Fibroblast of lung (primary cell): Measurements from ENCODE around the gene LRP10. TPM values are rescaled to one million over a fixed set of nuclear protein-coding genes. Genes with fewer than 3 reads are reported as not detected.

Experiments used
- DNase-seq, 2 donors: peaks; one replicate each; pipeline versions ENCODE4 v3.0.0 to v3.0.0-alpha.2; 2010; ENCODE audit warnings: low read depth in 2 of 2
- H2AFZ ChIP-seq: 2 replicates; pipeline ENCODE4 v1.5.1; 2012; ENCODE audit warnings: low read length, control low read depth, inconsistent platforms
- H3K27ac ChIP-seq: 2 replicates; pipeline ENCODE4 v1.5.1; 2011; ENCODE audit warnings: low read length, control low read depth; ENCODE audit not compliant: insufficient read depth
- H3K27me3 ChIP-seq: 2 replicates; pipeline ENCODE4 v1.5.1; 2011; ENCODE audit warnings: mild to moderate bottlenecking, low read length; ENCODE audit not compliant: control insufficient read depth, insufficient read depth
- H3K36me3 ChIP-seq: 2 replicates; pipeline ENCODE4 v1.5.1; 2011; ENCODE audit warnings: low read length; ENCODE audit not compliant: control insufficient read depth, insufficient read depth
- H3K4me1 ChIP-seq: 2 replicates; pipeline ENCODE4 v1.5.1; 2011; ENCODE audit warnings: low read length; ENCODE audit not compliant: control insufficient read depth, insufficient read depth; ENCODE audit errors: extremely low read depth
- H3K4me2 ChIP-seq: 2 replicates; pipeline ENCODE4 v1.5.1; 2011; ENCODE audit warnings: low read length, control low read depth; ENCODE audit not compliant: insufficient read depth; ENCODE audit errors: extremely low read depth
- H3K4me3 ChIP-seq, 4 experiments: fragments of 200-600 bp in 1 of 4; sonication (generic) in 1 of 4; replicated peaks in 1 of 4; 2 replicates each; pipeline ENCODE4 v1.5.1; 2011 to 2016; ENCODE audit warnings: low read length in 4 of 4, low read depth in 3 of 4, mild to moderate bottlenecking in 3 of 4, control low read depth in 2 of 4, inconsistent platforms in 1 of 4, mixed read lengths in 1 of 4; ENCODE audit not compliant: insufficient read depth in 1 of 4; ENCODE audit errors: control extremely low read depth in 1 of 4
- H3K79me2 ChIP-seq: 2 replicates; pipeline ENCODE4 v1.5.1; 2012; ENCODE audit warnings: mild to moderate bottlenecking, low read length, inconsistent platforms; ENCODE audit not compliant: control insufficient read depth, insufficient read depth
- H3K9ac ChIP-seq: 2 replicates; pipeline ENCODE4 v1.5.1; 2011; ENCODE audit warnings: mild to moderate bottlenecking, low read length, control low read depth; ENCODE audit not compliant: insufficient read depth
- H3K9me3 ChIP-seq: 2 replicates; pipeline ENCODE4 v1.5.1; 2012; ENCODE audit warnings: low read depth, low read length; ENCODE audit not compliant: control insufficient read depth, insufficient read depth
- H4K20me1 ChIP-seq: 2 replicates; pipeline ENCODE4 v1.5.1; 2011; ENCODE audit warnings: low read length; ENCODE audit not compliant: control insufficient read depth, insufficient read depth; ENCODE audit errors: extremely low read depth
- EZH2 ChIP-seq: IDR thresholded peaks from 2 replicates; pipeline ENCODE4 v1.5.1; 2012; ENCODE audit warnings: low read length, control low read depth, mild to moderate bottlenecking; ENCODE audit errors: missing control alignments
- polyA plus RNA-seq, 2 donors: library from polyadenylated mRNA; depleted of rRNA in 1 of 2; stranded (reverse) in 1 of 2; unstranded in 1 of 2; fragments of >200 nt; gene quantifications; 2 replicates each; pipeline ENCODE4 v1.2.1, GENCODE V29; 2011 to 2012; ENCODE audit warnings: missing spikeins in 1 of 2
- total RNA-seq: library from RNA; depleted of rRNA; stranded (reverse); fragments of >200 nt; gene quantifications from 2 replicates; pipeline ENCODE4 v1.2.1, GENCODE V29; 2014
- TF ChIP-seq, protein P1 (sequence below), 2 donors: IDR thresholded peaks in 1 of 2; conservative IDR thresholded peaks in 1 of 2; 1 replicate in 1 of 2; 2 replicates in 1 of 2; pipeline ENCODE4 v1.5.1; 2011 to 2012; ENCODE audit warnings: low read length in 2 of 2, control low read depth in 1 of 2, inconsistent platforms in 1 of 2, low read depth in 1 of 2, mild to moderate bottlenecking in 1 of 2

LRP10 gene
- total and polyA plus RNA-seq, 2 donors (not counting 1 experiment from before 2014, with no cell fraction given): 95.5 to 130 TPM

GRCh38 chr14:22903742-22904087 lies 32.2 kb downstream of the LRP10 start:
- H3K4me1 ChIP-seq: peaks cover 5% of the 10 kb centered on the region
- no peak overlapping the region for H3K4me2 ChIP-seq
- no peaks in the 10 kb centered on the region for H3K9me3 ChIP-seq
- no peaks in the 10 kb centered on the region for H3K27me3 ChIP-seq
- H3K36me3 ChIP-seq: peaks cover 27% of the 10 kb centered on the region
- no peak overlapping the region for H3K9ac ChIP-seq
- DNase-seq: no peak
- no peak for TF ChIP-seq EZH2
- TF ChIP-seq, protein P1, sequence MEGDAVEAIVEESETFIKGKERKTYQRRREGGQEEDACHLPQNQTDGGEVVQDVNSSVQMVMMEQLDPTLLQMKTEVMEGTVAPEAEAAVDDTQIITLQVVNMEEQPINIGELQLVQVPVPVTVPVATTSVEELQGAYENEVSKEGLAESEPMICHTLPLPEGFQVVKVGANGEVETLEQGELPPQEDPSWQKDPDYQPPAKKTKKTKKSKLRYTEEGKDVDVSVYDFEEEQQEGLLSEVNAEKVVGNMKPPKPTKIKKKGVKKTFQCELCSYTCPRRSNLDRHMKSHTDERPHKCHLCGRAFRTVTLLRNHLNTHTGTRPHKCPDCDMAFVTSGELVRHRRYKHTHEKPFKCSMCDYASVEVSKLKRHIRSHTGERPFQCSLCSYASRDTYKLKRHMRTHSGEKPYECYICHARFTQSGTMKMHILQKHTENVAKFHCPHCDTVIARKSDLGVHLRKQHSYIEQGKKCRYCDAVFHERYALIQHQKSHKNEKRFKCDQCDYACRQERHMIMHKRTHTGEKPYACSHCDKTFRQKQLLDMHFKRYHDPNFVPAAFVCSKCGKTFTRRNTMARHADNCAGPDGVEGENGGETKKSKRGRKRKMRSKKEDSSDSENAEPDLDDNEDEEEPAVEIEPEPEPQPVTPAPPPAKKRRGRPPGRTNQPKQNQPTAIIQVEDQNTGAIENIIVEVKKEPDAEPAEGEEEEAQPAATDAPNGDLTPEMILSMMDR (conservative IDR thresholded peaks at IDR 0.05 in 1 of 2, IDR thresholded peaks at IDR 0.05 in 1 of 2; ENCODE audit: low read depth in 1 of 2, low read length in 2 of 2): no peak
- H3K4me3 ChIP-seq: no peak overlapping the region
- H4K20me1 ChIP-seq: no peaks in the 10 kb centered on the region
- no peak overlapping the region for H3K27ac ChIP-seq
- H3K79me2 ChIP-seq: no peaks in the 10 kb centered on the region
- no peak overlapping the region for H2AFZ ChIP-seq

DNA sequence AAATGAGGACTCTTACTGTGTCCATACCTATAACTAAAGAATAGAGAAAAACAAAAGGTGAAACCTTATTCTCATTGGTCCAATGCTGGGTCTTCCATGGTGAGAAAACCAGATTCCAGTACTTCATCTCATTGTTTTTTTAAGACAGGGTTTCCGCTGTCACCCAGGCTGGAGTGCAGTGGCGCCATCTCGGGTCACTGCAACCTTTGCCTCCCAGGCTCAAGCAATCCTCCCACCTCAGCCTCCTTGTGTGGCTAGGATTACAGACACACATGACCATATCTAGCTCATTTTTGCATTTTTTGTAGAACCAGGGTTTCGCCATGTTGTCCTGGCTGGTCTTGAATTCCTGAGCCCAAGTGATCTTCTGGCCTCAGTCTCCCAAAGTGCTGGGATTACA lies 34.1 kb downstream of the LRP10 start:
- H3K4me1 ChIP-seq: no peaks in the 10 kb centered on the region
- no peak for DNase-seq
- H4K20me1 ChIP-seq: no peaks in the 10 kb centered on the region
- H2AFZ ChIP-seq: no peak overlapping the region
- H3K9me3 ChIP-seq: no peaks in the 10 kb centered on the region
- H3K79me2 ChIP-seq: no peaks in the 10 kb centered on the region
- no peaks in the 10 kb centered on the region for H3K27me3 ChIP-seq
- H3K4me3 ChIP-seq: no peak overlapping the region
- H3K9ac ChIP-seq: no peak overlapping the region
- H3K36me3 ChIP-seq: peaks cover 27% of the 10 kb centered on the region
- no peak overlapping the region for H3K27ac ChIP-seq
- H3K4me2 ChIP-seq: no peak overlapping the region
- TF ChIP-seq EZH2: no peak
- TF ChIP-seq, protein P1 (conservative IDR thresholded peaks at IDR 0.05 in 1 of 2, IDR thresholded peaks at IDR 0.05 in 1 of 2; ENCODE audit: low read depth in 1 of 2, low read length in 2 of 2): no peak

DNA sequence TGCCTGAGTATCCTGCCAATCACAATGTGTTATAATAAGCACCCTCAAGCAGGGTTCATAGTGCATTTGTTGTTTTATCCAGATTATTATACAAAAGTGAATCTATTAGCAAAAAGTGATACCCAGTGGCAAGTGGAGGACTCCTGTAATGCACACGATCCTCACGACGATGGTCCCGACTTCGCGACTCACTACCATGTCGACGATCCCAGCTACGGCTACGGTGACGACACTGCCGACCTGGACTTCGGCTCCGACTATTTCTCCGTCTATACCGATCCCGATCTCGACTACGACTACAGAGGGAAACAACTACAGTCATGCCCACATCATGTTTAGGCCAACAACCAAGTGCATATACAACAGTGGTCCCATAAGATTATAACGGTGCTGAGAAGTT lies 34.5 kb downstream of the LRP10 start:
- H3K9ac ChIP-seq: no peak overlapping the region
- peaks cover 27% of the 10 kb centered on the region for H3K36me3 ChIP-seq
- no peaks in the 10 kb centered on the region for H3K79me2 ChIP-seq
- no peaks in the 10 kb centered on the region for H3K27me3 ChIP-seq
- H4K20me1 ChIP-seq: no peaks in the 10 kb centered on the region
- H3K4me2 ChIP-seq: no peak overlapping the region
- no peak overlapping the region for H2AFZ ChIP-seq
- DNase-seq: no peak
- H3K27ac ChIP-seq: no peak overlapping the region
- H3K9me3 ChIP-seq: no peaks in the 10 kb centered on the region
- no peaks in the 10 kb centered on the region for H3K4me1 ChIP-seq
- H3K4me3 ChIP-seq: no peak overlapping the region
- TF ChIP-seq, protein P1 (conservative IDR thresholded peaks at IDR 0.05 in 1 of 2, IDR thresholded peaks at IDR 0.05 in 1 of 2; ENCODE audit: low read depth in 1 of 2, low read length in 2 of 2): no peak
- TF ChIP-seq EZH2: no peak
